T-cell (primary cell): ENCODE results near the gene DSC1. TPM values are rescaled to one million over a fixed set of nuclear protein-coding genes. Genes with fewer than 3 reads are reported as not detected.
A peak's percentile ranks its signal among the peaks of the same experiment; 100 is the strongest.

Experiments
- ATAC-seq, 4 experiments: fragments of 200-7000 bp in 3 of 4; fragments of 150-1000 bp in 1 of 4; cut with Tn5 transposase; replicated peaks in 1 of 4; 1 replicate in 3 of 4; 2 replicates in 1 of 4; pipeline ENCODE4 v1.10.0; 2021; ENCODE audit warnings: moderate library complexity in 3 of 4, mild to moderate bottlenecking in 2 of 4, moderate number of reproducible peaks in 1 of 4
- CTCF ChIA-PET, 2 donors: fragments of 300-600 bp; sonication (Branson Sonifier 250); formaldehyde crosslinking; loops; one replicate each; lab custom pipeline; 2022; ENCODE audit warnings: antibody characterized with exemption in 2 of 2; lab: Charles Lee
- POLR2A ChIA-PET, 2 donors: fragments of 300-600 bp; sonication (Branson Sonifier 250); formaldehyde crosslinking; loops; one replicate each; lab custom pipeline; 2022; ENCODE audit warnings: antibody characterized with exemption in 2 of 2; lab: Charles Lee
- DNase-seq, 35 experiments: peaks; one replicate each; pipeline versions ENCODE4 v3.0.0 to v3.0.0-alpha.2; 2013 to 2023
- H3K27ac ChIP-seq: one replicate; pipeline ENCODE4 v1.5.1; 2013; ENCODE audit warnings: low read length
- H3K27me3 ChIP-seq, 2 experiments: replicated peaks in 1 of 2; 1 replicate in 1 of 2; 2 replicates in 1 of 2; pipeline versions ENCODE4 v1.6.1 to v1.7.0; 2013; ENCODE audit warnings: low read length in 1 of 2, mixed read lengths in 1 of 2; ENCODE audit not compliant: control insufficient read depth in 2 of 2, insufficient read depth in 2 of 2; ENCODE audit errors: extremely low read depth in 1 of 2
- H3K36me3 ChIP-seq, 2 donors: 1 replicate in 1 of 2; 2 replicates in 1 of 2; pipeline versions ENCODE4 v1.6.1 to v1.7.0; 2013; ENCODE audit warnings: low read length in 1 of 2; ENCODE audit not compliant: control insufficient read depth in 2 of 2, insufficient read depth in 1 of 2; ENCODE audit errors: extremely low read depth in 1 of 2
- H3K4me1 ChIP-seq, 2 experiments: 1 replicate in 1 of 2; 2 replicates in 1 of 2; pipeline versions ENCODE4 v1.6.1 to v1.7.0; 2013; ENCODE audit warnings: low read length in 2 of 2, mixed read lengths in 1 of 2; ENCODE audit not compliant: insufficient read depth in 2 of 2, control insufficient read depth in 1 of 2; ENCODE audit errors: extremely low read depth in 1 of 2
- H3K4me3 ChIP-seq, 2 donors: 1 replicate in 1 of 2; 2 replicates in 1 of 2; pipeline versions ENCODE4 v1.5.1 to v1.7.0; 2013; ENCODE audit warnings: mild to moderate bottlenecking in 2 of 2, low read length in 1 of 2, moderate library complexity in 1 of 2; ENCODE audit not compliant: control insufficient read depth in 1 of 2; ENCODE audit errors: extremely low read depth in 1 of 2
- H3K9me3 ChIP-seq: 2 replicates; pipeline ENCODE4 v1.7.0; 2013
- H3K27ac Mint-ChIP-seq, 2 donors: one replicate each; pipeline ENCODE4 v1.8.0; 2020 to 2021; ENCODE audit warnings: mild to moderate bottlenecking in 2 of 2, mixed read lengths in 2 of 2
- H3K27me3 Mint-ChIP-seq, 2 donors: one replicate each; pipeline ENCODE4 v1.8.0; 2021 to 2022; ENCODE audit warnings: mixed read lengths in 2 of 2
- H3K36me3 Mint-ChIP-seq: one replicate; pipeline ENCODE4 v1.8.0; 2021; ENCODE audit warnings: mixed read lengths
- H3K4me1 Mint-ChIP-seq, 3 donors: one replicate each; pipeline ENCODE4 v1.8.0; 2020 to 2022; ENCODE audit warnings: mixed read lengths in 3 of 3, mild to moderate bottlenecking in 1 of 3
- H3K4me3 Mint-ChIP-seq, 3 donors: one replicate each; pipeline ENCODE4 v1.8.0; 2020 to 2022; ENCODE audit warnings: mild to moderate bottlenecking in 3 of 3, mixed read lengths in 3 of 3, moderate library complexity in 3 of 3
- H3K9me3 Mint-ChIP-seq, 3 donors: one replicate each; pipeline ENCODE4 v1.8.0; 2020 to 2022; ENCODE audit warnings: mixed read lengths in 3 of 3
- WGBS: methylation state at CpG from one replicate; pipeline ENCODE4 v1.1.5; 2013; ENCODE audit warnings: missing lambda C conversion rate; ENCODE audit not compliant: insufficient coverage; 5-methylcytosine and 5-hydroxymethylcytosine counted together
- total RNA-seq, 35 experiments: library from RNA in 6 of 35; stranded (reverse) in 6 of 35; fragments of 120-200 nt in 1 of 35; gene quantifications; one replicate each; pipeline versions ENCODE4 v1.2.1 to v1.2.4 and lab custom pipeline; 2013 to 2026

Gene DSC1
- total RNA-seq: 1 to 10 TPM; 1.5 to 5.9 (median 2.2) TPM
- total RNA-seq (2013): 3.3 TPM
- 0 to 21.0 (median 3.6) reads per million in 29 experiments for total RNA-seq (lab: John Stamatoyannopoulos, UW)

GRCh38 chr18:31162825-31163435, at the start of gene DSC1:
DSC1 (minus strand) TSS chr18:31162856; CDS start chr18:31162594, 262 bp downstream.
- Mint-ChIP-seq H3K4me3 (peak within 1 kb of the TSS; percentile 59 to 77 (median 65)), H3K27ac (peak within 1 kb of the TSS; percentile 57 to 89), H3K27me3 (no peaks in the 10 kb centered on the region), H3K36me3 (no peaks in the 10 kb centered on the region), H3K9me3 (peaks cover 0 to 7% (median 6%) of the 10 kb centered on the region in 3 donors), H3K4me1 (peaks cover 0 to 15% (median 9%) of the 10 kb centered on the region in 3 donors)
- Histone ChIP-seq H3K4me3 (peak within 1 kb of the TSS in 1 of 2 donors; percentile 35), H3K36me3 (no peaks in the 10 kb centered on the region), H3K27ac (no peak within 1 kb of the TSS), H3K9me3 (no peaks in the 10 kb centered on the region), H3K27me3 (no peaks in the 10 kb centered on the region), H3K4me1 (peaks cover 3 to 21% of the 10 kb centered on the region in 2 experiments)
- CTCF ChIA-PET: no interaction called here
- DNase-seq: peak in 21 of 35 experiments; percentile 0 to 60 (median 6)
- WGBS: 71% methylated on average over 1 of the region's 5 CpGs
- ATAC-seq: peak; percentile 63 to 91 (median 77)
- POLR2A ChIA-PET: interaction anchor here in 1 of 2 donors (0.6 kb wide), 1 partner anchor 857 kb away, joined by 5 read pairs; no protein-coding TSS in a partner anchor

GRCh38 chr18:31211047-31211446, 48.4 kb upstream of the DSC1 start:
- peaks cover 0 to 5% of the 10 kb centered on the region in 2 donors for H3K27me3 Mint-ChIP-seq
- H3K4me3 ChIP-seq: no peak overlapping the region
- no peak for DNase-seq
- peak overlapping the region in 1 of 2 donors; percentile 33 for H3K27ac Mint-ChIP-seq
- ATAC-seq: no peak
- 43% methylated on average over 1 of the region's 1 CpG for WGBS
- H3K36me3 ChIP-seq: no peaks in the 10 kb centered on the region
- CTCF ChIA-PET: no interaction called here
- no peaks in the 10 kb centered on the region for H3K36me3 Mint-ChIP-seq
- POLR2A ChIA-PET: no interaction called here
- H3K9me3 Mint-ChIP-seq: peaks cover 7 to 27% (median 10%) of the 10 kb centered on the region in 3 donors
- no peaks in the 10 kb centered on the region for H3K27me3 ChIP-seq
- H3K4me3 Mint-ChIP-seq: no peak overlapping the region
- no peak overlapping the region for H3K27ac ChIP-seq
- peaks cover 0 to 5% (median 4%) of the 10 kb centered on the region in 3 donors for H3K4me1 Mint-ChIP-seq
- no peaks in the 10 kb centered on the region for H3K4me1 ChIP-seq
- H3K9me3 ChIP-seq: no peaks in the 10 kb centered on the region

GRCh38 chr18:31209041-31209440, 46.4 kb upstream of the DSC1 start:
- Mint-ChIP-seq H3K4me3 (no peak overlapping the region), H3K27me3 (peaks cover 0 to 10% of the 10 kb centered on the region in 2 donors), H3K36me3 (no peaks in the 10 kb centered on the region), H3K9me3 (peaks cover 5 to 20% (median 7%) of the 10 kb centered on the region in 3 donors), H3K27ac (no peak overlapping the region), H3K4me1 (peaks cover 0 to 5% (median 4%) of the 10 kb centered on the region in 3 donors)
- WGBS: no CpG with 5 or more reads among the region's 4 CpGs
- Histone ChIP-seq H3K27me3 (no peaks in the 10 kb centered on the region), H3K36me3 (no peaks in the 10 kb centered on the region), H3K4me3 (no peak overlapping the region), H3K27ac (no peak overlapping the region), H3K9me3 (no peaks in the 10 kb centered on the region), H3K4me1 (no peaks in the 10 kb centered on the region)
- no peak for ATAC-seq
- ChIA-PET CTCF (interaction anchor here in 1 of 2 donors (0.6 to 0.7 kb wide), 2 partner anchors 82 to 1775 kb away, joined by 3 to 7 read pairs; no protein-coding TSS in a partner anchor), POLR2A (interaction anchor here in 1 of 2 donors (0.7 kb wide), 1 partner anchor 23 kb away, joined by 3 read pairs; no protein-coding TSS in a partner anchor)
- no peak for DNase-seq

- Mint-ChIP-seq H3K4me3 (no peak overlapping the region), H3K27me3 (peaks cover 0 to 10% of the 10 kb centered on the region in 2 donors), H3K27ac (no peak overlapping the region), H3K4me1 (peaks cover 0 to 5% (median 4%) of the 10 kb centered on the region in 3 donors), H3K36me3 (no peaks in the 10 kb centered on the region), H3K9me3 (peaks cover 2 to 13% (median 5%) of the 10 kb centered on the region in 3 donors)
- no peaks in the 10 kb centered on the region for H3K4me1 ChIP-seq
- ATAC-seq (no peak), DNase-seq (no peak)
- H3K36me3 ChIP-seq: no peaks in the 10 kb centered on the region
- H3K4me3 ChIP-seq: no peak overlapping the region
- ChIA-PET CTCF (no interaction called here), POLR2A (no interaction called here)
- H3K9me3 ChIP-seq: no peaks in the 10 kb centered on the region
- no peaks in the 10 kb centered on the region for H3K27me3 ChIP-seq
- WGBS: 100% methylated on average over 2 of the region's 6 CpGs
- H3K27ac ChIP-seq: no peak overlapping the region
Measured at GRCh38 chr18:31207391-31207790, 44.7 kb upstream of the DSC1 start.

- H3K27ac Mint-ChIP-seq: no peak overlapping the region
- no peak overlapping the region for H3K4me3 Mint-ChIP-seq
Measured at GRCh38 chr18:31206787-31207381, 44.2 kb upstream of the DSC1 start.

GRCh38 chr18:31206071-31206470, 43.4 kb upstream of the DSC1 start:
- Histone ChIP-seq H3K4me3 (no peak overlapping the region), H3K4me1 (no peaks in the 10 kb centered on the region), H3K27ac (no peak overlapping the region), H3K27me3 (no peaks in the 10 kb centered on the region), H3K36me3 (no peaks in the 10 kb centered on the region), H3K9me3 (no peaks in the 10 kb centered on the region)
- DNase-seq: no peak
- Mint-ChIP-seq H3K27ac (no peak overlapping the region), H3K9me3 (peaks cover 5 to 17% (median 7%) of the 10 kb centered on the region in 3 donors), H3K4me1 (peaks cover 0 to 5% (median 4%) of the 10 kb centered on the region in 3 donors), H3K4me3 (no peak overlapping the region), H3K27me3 (peaks cover 0 to 10% of the 10 kb centered on the region in 2 donors), H3K36me3 (no peaks in the 10 kb centered on the region)
- POLR2A ChIA-PET: no interaction called here
- WGBS: no CpG with 5 or more reads among the region's 5 CpGs
- ATAC-seq: no peak
- CTCF ChIA-PET: no interaction called here

More at GRCh38 chr18:31206787-31207381, 44.2 kb upstream of the DSC1 start:
- H3K36me3 Mint-ChIP-seq: no peaks in the 10 kb centered on the region
- WGBS: 28% methylated on average over 8 of the region's 11 CpGs
- peaks cover 4 to 13% (median 5%) of the 10 kb centered on the region in 3 donors for H3K9me3 Mint-ChIP-seq
- DNase-seq: peak in 1 of 35 experiments; percentile 13
- CTCF ChIA-PET: no interaction called here
- peaks cover 0 to 5% (median 4%) of the 10 kb centered on the region in 3 donors for H3K4me1 Mint-ChIP-seq
- Histone ChIP-seq H3K4me3 (no peak overlapping the region), H3K4me1 (no peaks in the 10 kb centered on the region), H3K27ac (no peak overlapping the region), H3K27me3 (no peaks in the 10 kb centered on the region), H3K36me3 (no peaks in the 10 kb centered on the region), H3K9me3 (no peaks in the 10 kb centered on the region)
- POLR2A ChIA-PET: no interaction called here
- no peak for ATAC-seq
- H3K27me3 Mint-ChIP-seq: peaks cover 0 to 10% of the 10 kb centered on the region in 2 donors
